Neural cell (in vitro differentiated cells): Measurements from ENCODE around the gene ZFR.

Experiments used
- EP300 ChIP-seq: fragments of 450-650 bp; conservative IDR thresholded peaks from 2 replicates; pipeline ENCODE4 v1.6.1; 2014; ENCODE audit warnings: antibody characterized with exemption, mild to moderate bottlenecking, moderate library complexity; ENCODE audit not compliant: poor library complexity, severe bottlenecking
- POLR2AphosphoS5 ChIP-seq: IDR thresholded peaks from 2 replicates; pipeline ENCODE4 v1.6.1; 2012
- RAD21 ChIP-seq: fragments of 450-650 bp; conservative IDR thresholded peaks from 2 replicates; pipeline ENCODE4 v1.6.1; 2014; ENCODE audit warnings: antibody characterized with exemption, mild to moderate bottlenecking, moderate library complexity
- TF ChIP-seq, protein P1 (sequence below): fragments of 450-650 bp; IDR thresholded peaks from 2 replicates; pipeline ENCODE4 v1.5.1; 2014; ENCODE audit warnings: antibody characterized with exemption, mild to moderate bottlenecking, moderate library complexity; ENCODE audit not compliant: poor library complexity, severe bottlenecking

DNA sequence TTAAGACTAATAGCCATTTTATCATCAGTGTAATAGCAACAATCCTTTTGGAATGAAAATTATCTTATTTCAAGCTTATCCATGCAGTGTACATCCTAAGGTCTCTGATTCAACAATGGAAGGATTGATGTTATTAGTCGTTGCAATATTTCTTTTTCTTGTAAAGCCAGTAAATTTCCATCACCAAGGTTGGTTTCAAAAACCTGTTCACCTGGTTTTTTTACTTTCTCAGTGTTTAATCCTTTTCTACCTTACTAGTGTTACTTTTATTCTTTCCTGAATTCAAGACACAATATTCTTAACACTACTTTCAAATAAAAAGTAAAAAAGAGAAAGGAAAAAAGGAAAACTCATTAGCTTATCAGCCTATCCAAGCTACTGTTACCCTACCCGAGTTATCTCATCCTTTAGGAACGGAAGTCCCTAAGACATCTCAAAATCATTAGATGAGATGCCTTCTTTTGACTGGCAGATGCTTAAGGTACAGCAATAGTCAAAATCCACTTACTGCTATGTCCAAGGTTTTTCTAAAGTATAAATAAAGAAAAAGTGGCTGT, 5.4 kb downstream of the ZFR start:
- TF ChIP-seq EP300, result no peak
- TF ChIP-seq POLR2AphosphoS5, result no peak
- TF ChIP-seq, protein P1, sequence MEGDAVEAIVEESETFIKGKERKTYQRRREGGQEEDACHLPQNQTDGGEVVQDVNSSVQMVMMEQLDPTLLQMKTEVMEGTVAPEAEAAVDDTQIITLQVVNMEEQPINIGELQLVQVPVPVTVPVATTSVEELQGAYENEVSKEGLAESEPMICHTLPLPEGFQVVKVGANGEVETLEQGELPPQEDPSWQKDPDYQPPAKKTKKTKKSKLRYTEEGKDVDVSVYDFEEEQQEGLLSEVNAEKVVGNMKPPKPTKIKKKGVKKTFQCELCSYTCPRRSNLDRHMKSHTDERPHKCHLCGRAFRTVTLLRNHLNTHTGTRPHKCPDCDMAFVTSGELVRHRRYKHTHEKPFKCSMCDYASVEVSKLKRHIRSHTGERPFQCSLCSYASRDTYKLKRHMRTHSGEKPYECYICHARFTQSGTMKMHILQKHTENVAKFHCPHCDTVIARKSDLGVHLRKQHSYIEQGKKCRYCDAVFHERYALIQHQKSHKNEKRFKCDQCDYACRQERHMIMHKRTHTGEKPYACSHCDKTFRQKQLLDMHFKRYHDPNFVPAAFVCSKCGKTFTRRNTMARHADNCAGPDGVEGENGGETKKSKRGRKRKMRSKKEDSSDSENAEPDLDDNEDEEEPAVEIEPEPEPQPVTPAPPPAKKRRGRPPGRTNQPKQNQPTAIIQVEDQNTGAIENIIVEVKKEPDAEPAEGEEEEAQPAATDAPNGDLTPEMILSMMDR, result no peak
- TF ChIP-seq RAD21, result no peak
